Left forelimb (tissue), 1 donor: ENCODE data around the gene PANK3.
"Not testable (repeated sequence)": the region's sequence is repeated elsewhere in the genome, so short reads cannot be mapped to it uniquely, and the experiment has no call there.

Source experiments
- DNase-seq: peaks from one replicate; pipeline ENCODE4 v3.0.0-alpha.2; 2018; ENCODE audit warnings: low spot score

PANK3 gene

DNA sequence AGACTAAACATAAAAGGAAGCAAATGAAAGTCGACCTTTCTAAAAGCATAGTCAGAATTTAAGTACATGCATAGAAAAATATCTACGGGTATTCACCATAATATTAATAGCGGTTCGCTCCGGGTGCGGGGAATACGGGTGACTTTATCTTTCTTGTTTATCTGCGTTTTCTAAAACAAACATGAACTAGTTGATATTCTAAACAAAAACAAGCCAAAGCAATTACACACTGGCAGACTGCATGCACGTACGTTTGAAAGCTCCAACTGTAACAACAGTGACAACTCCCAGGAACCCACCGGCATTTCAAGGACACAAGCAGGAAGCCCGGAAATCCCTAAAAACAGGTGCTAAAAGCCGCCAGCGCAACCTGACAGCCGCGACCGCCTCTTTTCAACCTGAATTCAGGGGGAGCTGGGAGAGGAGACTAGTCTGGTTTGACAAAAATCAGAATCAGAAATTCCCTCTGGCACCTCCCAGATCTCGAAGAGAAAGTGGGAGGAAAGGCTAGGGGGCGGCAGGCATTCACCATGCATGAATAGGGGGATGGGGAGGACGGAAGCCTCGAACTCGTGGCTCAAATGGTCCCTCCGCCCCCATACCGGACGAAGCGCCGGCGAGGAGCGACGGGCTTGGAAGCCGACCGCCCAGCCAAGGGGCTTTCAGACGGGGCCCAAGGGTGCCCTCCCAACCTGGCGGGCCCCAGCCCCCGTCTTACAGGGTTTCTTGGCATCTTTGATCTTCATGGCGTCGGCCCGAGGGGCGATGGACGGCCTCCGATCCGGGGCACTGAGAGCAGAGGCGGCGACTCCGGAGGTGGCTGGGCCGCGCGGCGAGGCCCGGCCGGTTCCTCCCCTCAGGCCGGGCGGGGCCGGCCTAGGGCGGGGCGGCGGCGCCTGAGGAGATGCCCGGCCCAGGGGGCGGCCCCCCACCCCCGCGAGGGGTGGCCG is at the start of gene PANK3:
Gene PANK3 (minus strand): TSS at position 831 of the 950 bp plus-strand sequence. CDS start 85 bp downstream, at position 746.
- no peak for DNase-seq

DNA sequence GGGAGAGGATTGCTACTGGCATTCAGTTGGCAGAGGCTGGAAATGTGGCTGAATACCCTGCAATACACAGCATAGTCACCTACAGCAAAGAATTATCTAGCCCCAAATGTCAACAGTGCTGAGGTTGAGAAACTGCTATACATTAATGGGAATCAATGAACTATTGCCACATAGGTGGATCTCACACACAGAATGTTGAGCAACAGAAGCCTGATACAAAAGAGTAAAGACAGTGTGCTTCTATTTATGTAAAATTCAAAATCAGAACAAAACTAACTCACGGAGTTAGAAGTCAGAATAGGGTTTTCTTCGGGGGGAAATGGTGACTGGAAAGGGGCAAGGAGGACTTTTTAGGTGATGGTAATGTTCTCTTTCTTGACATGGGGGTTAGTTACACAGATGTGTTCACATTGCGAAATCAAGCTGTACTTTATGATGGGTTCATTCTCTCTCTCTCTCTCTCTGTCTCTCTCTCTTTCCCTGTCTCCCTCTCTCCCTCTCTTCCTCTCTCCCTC is 45.7 kb upstream of the PANK3 start:
- no peak for DNase-seq

DNA sequence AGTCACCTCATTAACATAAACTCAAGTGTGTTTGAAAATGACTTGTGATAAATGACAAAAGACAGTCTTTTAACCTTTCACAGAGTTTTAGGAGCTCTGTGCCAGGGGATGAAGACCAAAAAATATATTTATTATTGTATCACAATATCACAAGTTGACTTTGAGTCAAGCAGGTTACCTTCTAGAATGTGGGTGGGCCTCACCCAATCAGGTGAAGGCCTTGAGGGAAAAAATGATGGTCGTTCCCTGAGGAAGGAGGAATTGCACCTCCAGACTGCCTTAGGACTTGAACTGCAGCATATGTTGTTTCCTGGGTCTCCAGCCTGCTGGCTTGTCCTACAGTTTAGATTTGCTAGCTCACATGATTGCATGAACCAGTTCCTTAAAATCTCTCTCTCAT is 41.6 kb upstream of the PANK3 start:
- no peak for DNase-seq

DNA sequence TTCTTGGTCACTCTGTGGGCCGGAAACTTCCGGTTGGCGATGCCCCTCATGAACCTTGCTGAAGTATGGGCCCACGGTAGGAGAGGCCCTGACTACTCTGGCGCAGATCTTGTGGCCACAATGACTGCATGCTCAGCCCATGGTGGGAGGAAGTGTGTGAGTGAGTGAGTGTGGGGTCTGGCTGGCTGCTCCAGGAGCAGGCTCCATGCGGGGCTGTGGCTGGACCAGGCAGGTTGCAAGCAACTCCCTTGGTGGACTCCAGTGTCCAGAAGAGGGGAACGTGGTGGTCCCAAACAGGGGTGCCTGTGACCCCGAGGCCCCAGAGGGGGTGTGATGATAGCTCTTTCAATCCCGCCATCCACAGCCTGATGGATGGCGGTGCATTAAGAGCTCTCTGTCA is 35.5 kb upstream of the PANK3 start:
- DNase-seq, result no peak

GRCh38 chr5:168613996-168614395 is 34.8 kb upstream of the PANK3 start:
- DNase-seq, result no peak

DNA sequence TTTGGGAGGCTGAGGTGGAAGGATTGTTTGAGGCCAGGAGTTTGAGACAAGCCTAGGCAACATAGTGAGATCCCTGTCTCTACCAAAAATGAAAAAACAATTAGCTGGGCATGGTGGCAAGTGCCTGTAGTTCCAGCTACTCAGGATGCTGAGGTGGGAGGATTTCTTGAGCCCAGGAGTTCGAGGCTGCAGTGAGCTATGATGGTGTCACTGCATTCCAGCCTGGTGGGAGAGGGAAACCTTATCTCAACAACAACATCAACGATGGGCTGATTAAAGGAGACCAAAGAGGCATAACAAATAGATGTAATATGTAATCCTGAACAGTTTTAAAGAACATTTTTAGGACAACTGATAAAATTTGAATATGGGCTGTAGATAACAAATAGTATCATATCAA is 34.2 kb upstream of the PANK3 start:
- no peak for DNase-seq

DNA sequence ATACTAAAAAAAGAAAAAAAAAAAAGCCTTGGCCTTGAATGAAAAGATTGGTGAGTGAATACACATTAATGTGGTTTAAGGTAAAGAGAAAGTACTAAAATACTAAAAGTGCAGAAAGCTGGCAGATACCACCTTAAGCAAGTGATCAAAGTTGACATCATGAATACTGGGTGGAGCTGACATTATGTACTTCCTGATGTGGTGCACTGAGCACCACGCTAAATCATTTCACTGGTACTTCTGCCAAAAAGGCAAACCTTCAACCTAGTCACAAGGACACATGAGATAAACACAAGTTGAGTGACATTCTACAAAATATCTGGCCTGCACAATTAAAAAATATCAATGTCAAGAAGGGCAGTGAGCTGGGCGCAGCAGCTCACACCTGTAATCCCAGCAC is 33.8 kb upstream of the PANK3 start:
- no peak for DNase-seq

- no peak for DNase-seq
Observed at GRCh38 chr5:168612123-168612522, 33.0 kb upstream of the PANK3 start.

GRCh38 chr5:168611165-168611564 is 32.0 kb upstream of the PANK3 start:
- no peak for DNase-seq

DNA sequence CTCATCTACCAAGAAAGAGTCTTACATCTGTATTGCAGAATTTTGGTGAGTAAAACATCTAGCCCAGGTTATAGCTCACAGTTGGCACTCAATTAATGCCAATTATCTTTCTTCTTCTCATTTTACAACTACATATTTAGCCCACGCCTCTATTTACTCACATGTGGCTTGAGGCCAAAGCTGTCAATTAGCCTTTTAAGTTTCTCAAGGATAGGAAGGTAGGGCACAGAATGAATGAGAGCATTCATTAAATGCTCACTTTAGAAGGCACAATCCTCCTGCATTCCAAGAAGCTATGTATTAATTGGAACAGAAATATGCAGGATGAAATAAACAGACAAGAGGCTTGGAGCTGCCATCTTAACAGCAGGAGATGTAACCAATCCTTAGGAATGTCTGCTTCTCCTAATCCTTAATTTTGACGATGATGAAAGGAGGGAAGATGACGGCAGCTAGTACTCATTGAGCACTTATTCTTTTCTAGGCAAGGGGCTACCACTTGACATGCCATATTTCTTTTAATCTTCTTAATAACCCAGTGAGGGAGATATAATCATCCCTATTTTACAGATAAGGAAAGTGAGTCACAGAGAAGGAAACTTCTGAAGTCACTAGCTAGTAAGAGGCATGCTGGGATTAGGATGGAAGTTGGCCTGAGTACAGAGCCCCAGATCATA is 30.8 kb upstream of the PANK3 start:
- no peak for DNase-seq

- no peak for DNase-seq
Observed at GRCh38 chr5:168608821-168609220, 29.7 kb upstream of the PANK3 start.

DNA sequence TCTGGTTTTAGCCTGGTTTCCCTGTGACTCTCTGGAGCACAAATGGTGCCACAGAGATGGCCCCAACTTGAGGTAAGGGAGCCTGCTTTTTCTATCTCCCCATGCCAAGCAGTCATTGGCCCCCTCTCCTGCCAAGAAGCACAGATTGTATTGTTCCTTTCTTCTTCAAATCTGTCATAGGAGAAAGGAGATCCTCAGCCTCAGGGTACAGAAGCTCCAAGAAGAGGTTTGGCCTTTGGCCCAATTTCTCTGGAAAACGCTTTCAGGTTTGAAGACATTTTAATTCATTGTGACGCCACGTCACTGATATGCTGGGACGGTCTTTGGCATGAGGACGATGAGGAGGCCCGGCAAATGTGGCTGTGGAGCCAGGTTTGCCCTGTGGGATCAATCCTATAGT is 29.2 kb upstream of the PANK3 start:
- DNase-seq, result no peak

- DNase-seq, result no peak
Observed at GRCh38 chr5:168607946-168608345, 28.8 kb upstream of the PANK3 start.

- no peak for DNase-seq
Observed at GRCh38 chr5:168606562-168606961, 27.4 kb upstream of the PANK3 start.

DNA sequence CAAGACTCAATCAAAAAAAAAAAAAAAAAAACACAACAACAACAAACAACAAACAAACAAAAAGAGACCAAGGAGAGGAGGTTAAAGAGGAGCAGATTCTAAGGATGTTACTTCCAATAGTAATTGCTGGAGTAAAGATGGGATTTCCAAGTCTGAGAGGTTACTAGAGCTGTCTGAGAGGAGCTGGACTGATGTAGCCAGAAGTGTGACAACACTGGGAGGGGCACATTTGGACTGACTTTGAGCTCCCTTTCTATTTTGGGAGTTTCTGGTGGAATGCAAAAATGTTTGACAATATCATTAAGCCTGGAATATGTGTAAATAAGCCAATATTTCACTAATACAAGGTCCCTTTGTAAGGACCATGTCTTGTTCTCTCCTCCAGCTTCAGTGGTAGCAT is 25.3 kb upstream of the PANK3 start:
- no peak for DNase-seq

- DNase-seq, result no peak
Observed at GRCh38 chr5:168603746-168604145, 24.6 kb upstream of the PANK3 start.

GRCh38 chr5:168602517-168602916 is 23.3 kb upstream of the PANK3 start:
- no peak for DNase-seq

DNA sequence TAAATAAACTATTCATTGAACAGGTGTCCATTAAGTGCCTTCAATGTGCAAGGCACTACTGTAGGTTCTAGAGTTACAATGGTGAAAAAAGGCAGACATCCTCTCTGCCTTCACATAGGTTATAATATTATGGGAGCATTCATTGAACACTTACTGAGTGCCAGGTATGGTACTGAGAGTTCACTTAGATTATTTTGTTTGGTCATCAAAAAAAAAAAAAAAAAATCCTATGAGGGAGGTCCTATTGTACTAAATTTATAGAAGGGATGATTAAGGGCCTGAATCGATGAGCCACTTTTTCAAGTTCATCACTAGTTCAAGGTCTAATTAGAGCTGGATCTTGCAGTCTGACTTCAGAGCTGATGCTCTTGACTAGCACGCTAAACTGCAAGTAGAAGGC is 22.8 kb upstream of the PANK3 start:
- DNase-seq, result no peak

DNA sequence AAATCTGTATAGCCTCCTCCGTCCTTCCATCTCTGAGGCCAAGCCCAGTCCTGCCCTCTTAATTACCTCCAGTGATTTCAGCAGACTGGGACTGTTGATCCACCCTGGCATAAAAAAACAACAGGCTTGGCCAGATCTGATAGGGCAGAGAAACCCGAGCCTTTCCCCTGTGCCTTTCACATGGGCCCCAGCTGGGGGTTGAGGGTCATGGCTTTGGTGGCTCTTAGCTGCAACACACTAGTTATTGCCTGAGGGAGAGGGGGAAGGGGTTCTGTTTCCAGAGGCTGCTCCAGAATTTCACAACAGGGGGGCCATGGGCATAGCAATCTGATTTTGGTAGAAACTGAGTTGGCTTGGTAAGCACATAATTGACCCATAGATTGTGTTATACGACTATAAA is 21.2 kb upstream of the PANK3 start:
- DNase-seq, result no peak

DNA sequence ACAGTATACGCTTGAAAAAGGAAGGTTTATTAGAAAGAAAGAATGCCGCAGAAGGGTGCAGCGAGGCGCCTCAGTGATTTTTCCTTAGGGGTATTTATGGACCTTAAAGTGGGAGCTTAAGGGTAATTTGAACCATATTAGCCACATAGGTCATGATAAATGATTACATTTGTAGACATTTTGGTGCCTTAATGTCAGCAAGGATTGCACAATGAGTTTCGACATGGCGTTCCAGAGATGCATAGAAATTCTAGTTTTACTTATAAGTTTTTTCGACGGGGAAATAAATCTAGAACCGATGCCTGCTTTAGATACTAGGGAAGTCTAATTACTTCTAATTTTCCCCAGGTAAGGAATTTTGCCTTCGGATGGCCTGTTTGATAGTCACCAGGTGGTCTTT is 20.7 kb upstream of the PANK3 start:
- DNase-seq, result no peak

DNA sequence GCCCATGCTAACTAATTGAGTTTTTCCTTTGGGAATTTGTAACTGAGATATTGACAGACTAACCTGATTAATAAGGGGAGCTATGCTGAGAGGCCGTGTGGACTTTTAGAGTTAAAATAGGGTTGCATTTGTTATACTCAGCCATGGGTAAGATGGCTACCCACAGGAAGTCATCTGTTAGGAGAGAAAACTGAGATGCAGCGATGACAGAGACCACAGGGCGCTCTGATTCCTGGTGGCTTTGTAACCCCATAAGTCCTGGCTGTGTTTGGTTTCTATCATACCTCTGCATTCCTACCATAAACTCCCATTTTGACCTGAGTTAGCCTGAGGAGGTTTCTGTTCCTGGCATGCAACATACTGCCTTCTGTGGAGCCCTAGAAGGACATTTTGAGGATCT is 19.5 kb upstream of the PANK3 start:
- no peak for DNase-seq

- DNase-seq, result no peak
Observed at GRCh38 chr5:168596927-168597326, 17.8 kb upstream of the PANK3 start.

- DNase-seq, result not testable (repeated sequence)
Observed at GRCh38 chr5:168596122-168596521, 17.0 kb upstream of the PANK3 start.
